Measurements from ENCODE around the gene AFF4.

DNA sequence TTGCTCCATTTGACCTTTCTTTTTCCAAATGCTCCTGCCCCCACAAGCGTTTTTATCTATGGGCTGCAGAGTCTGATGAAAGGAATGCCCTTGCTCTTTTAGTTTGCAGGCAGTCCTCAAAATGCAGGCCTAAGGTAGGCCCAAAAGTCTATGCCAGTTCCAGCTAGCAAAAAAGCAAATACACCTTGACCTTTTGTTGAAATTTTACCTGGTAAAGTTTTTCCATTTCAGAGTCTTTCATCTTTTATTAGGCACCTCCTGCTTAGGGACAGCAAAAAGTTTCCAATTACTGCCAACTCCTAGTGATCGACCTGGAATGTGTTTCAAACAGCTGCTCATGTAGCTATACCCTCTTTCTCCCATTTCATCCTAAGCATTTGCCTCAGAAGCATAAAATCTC, 92.6 kb downstream of the AFF4 start:
- TF ChIP-seq ESRRA (CRISPR knock-in tag; IDR thresholded peaks at IDR 0.05; ENCODE audit: borderline replicate concordance) (no peak), FOXJ3 (CRISPR knock-in tag; IDR thresholded peaks at IDR 0.05; ENCODE audit: borderline replicate concordance) (no peak)
- TF ChIP-seq, protein P1, sequence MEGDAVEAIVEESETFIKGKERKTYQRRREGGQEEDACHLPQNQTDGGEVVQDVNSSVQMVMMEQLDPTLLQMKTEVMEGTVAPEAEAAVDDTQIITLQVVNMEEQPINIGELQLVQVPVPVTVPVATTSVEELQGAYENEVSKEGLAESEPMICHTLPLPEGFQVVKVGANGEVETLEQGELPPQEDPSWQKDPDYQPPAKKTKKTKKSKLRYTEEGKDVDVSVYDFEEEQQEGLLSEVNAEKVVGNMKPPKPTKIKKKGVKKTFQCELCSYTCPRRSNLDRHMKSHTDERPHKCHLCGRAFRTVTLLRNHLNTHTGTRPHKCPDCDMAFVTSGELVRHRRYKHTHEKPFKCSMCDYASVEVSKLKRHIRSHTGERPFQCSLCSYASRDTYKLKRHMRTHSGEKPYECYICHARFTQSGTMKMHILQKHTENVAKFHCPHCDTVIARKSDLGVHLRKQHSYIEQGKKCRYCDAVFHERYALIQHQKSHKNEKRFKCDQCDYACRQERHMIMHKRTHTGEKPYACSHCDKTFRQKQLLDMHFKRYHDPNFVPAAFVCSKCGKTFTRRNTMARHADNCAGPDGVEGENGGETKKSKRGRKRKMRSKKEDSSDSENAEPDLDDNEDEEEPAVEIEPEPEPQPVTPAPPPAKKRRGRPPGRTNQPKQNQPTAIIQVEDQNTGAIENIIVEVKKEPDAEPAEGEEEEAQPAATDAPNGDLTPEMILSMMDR (IDR thresholded peaks at IDR 0.05), result no peak
- TF ChIP-seq, protein P2, sequence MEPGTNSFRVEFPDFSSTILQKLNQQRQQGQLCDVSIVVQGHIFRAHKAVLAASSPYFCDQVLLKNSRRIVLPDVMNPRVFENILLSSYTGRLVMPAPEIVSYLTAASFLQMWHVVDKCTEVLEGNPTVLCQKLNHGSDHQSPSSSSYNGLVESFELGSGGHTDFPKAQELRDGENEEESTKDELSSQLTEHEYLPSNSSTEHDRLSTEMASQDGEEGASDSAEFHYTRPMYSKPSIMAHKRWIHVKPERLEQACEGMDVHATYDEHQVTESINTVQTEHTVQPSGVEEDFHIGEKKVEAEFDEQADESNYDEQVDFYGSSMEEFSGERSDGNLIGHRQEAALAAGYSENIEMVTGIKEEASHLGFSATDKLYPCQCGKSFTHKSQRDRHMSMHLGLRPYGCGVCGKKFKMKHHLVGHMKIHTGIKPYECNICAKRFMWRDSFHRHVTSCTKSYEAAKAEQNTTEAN (CRISPR knock-in tag; IDR thresholded peaks at IDR 0.05), result no peak
